Measurements from ENCODE around the gene CCDC186. TPM values are rescaled to one million over a fixed set of nuclear protein-coding genes. Genes with fewer than 3 reads are reported as not detected.

Gene CCDC186
- total and polyA plus RNA-seq, 2 of the 13 experiments (the other 11 are each of a cell fraction or from before 2014, with no cell fraction given) = 4.2 to 11.8 TPM

DNA sequence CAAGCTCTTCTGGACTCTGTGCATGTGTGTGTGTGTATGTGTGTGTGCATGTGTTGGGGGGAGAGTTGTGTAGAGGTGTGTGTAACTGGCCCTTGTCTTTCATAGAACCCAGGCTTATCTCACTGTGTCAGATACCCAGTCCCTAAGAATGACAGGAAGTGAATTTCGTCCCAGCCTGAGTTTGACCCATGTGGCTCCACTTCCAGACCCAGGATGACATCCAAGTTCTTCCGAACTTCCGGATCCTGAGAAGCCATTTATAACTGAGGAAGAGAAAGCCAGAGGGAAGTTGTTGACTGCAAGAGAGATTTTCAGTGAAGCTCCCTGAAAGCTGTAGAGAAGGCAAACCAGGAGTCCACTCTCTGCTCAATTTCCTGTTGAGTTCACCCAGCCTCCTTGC is 77.1 kb downstream of the CCDC186 start:
- Histone ChIP-seq H3K9ac (ENCODE audit: insufficient read depth, low read depth, low read length) (no peak overlapping the region), H3K27ac (ENCODE audit: extremely low read length, insufficient read depth, low read length) (no peak overlapping the region), H3K9me3 (ENCODE audit: low read length) (no peaks in the 10 kb centered on the region), H4K20me1 (ENCODE audit: insufficient read depth, low read length) (no peaks in the 10 kb centered on the region), H3K36me3 (replicated peaks in 1 of 2; ENCODE audit: control insufficient read depth in 1 of 2, insufficient read depth in 2 of 2, low read length in 2 of 2) (no peaks in the 10 kb centered on the region), H2AFZ (ENCODE audit: low read length) (no peak overlapping the region), H3K27me3 (ENCODE audit: control insufficient read depth in 1 of 2, insufficient read depth in 2 of 2, low read length in 2 of 2) (peaks cover 1 to 33% of the 10 kb centered on the region in 2 experiments; a peak in 4 of 5 replicates), H3K4me3 (replicated peaks in 1 of 3; ENCODE audit: insufficient read depth in 1 of 3, low read depth in 2 of 3, low read length in 3 of 3) (no peak overlapping the region), H3K4me2 (ENCODE audit: low read depth, low read length) (no peak overlapping the region), H3K79me2 (ENCODE audit: insufficient read depth, low read length) (no peaks in the 10 kb centered on the region), H3K4me1 (ENCODE audit: insufficient read depth, low read length) (peaks cover 23% of the 10 kb centered on the region)
- no peak for TF ChIP-seq PAF1 (CRISPR knock-in tag; IDR thresholded peaks at IDR 0.05)
- no peak for TF ChIP-seq IKZF5 (CRISPR knock-in tag; IDR thresholded peaks at IDR 0.05)
- TF ChIP-seq ZNF205 (CRISPR knock-in tag; IDR thresholded peaks at IDR 0.05) = no peak
- TF ChIP-seq ZNF296 (CRISPR knock-in tag; conservative IDR thresholded peaks at IDR 0.05) = no peak
- no peak for TF ChIP-seq ASH2L (IDR thresholded peaks at IDR 0.05; ENCODE audit: insufficient read length, low read depth, low read length)
- no peak for TF ChIP-seq ZSCAN20 (CRISPR knock-in tag; IDR thresholded peaks at IDR 0.05; ENCODE audit: borderline replicate concordance)
- TF ChIP-seq, protein P1, sequence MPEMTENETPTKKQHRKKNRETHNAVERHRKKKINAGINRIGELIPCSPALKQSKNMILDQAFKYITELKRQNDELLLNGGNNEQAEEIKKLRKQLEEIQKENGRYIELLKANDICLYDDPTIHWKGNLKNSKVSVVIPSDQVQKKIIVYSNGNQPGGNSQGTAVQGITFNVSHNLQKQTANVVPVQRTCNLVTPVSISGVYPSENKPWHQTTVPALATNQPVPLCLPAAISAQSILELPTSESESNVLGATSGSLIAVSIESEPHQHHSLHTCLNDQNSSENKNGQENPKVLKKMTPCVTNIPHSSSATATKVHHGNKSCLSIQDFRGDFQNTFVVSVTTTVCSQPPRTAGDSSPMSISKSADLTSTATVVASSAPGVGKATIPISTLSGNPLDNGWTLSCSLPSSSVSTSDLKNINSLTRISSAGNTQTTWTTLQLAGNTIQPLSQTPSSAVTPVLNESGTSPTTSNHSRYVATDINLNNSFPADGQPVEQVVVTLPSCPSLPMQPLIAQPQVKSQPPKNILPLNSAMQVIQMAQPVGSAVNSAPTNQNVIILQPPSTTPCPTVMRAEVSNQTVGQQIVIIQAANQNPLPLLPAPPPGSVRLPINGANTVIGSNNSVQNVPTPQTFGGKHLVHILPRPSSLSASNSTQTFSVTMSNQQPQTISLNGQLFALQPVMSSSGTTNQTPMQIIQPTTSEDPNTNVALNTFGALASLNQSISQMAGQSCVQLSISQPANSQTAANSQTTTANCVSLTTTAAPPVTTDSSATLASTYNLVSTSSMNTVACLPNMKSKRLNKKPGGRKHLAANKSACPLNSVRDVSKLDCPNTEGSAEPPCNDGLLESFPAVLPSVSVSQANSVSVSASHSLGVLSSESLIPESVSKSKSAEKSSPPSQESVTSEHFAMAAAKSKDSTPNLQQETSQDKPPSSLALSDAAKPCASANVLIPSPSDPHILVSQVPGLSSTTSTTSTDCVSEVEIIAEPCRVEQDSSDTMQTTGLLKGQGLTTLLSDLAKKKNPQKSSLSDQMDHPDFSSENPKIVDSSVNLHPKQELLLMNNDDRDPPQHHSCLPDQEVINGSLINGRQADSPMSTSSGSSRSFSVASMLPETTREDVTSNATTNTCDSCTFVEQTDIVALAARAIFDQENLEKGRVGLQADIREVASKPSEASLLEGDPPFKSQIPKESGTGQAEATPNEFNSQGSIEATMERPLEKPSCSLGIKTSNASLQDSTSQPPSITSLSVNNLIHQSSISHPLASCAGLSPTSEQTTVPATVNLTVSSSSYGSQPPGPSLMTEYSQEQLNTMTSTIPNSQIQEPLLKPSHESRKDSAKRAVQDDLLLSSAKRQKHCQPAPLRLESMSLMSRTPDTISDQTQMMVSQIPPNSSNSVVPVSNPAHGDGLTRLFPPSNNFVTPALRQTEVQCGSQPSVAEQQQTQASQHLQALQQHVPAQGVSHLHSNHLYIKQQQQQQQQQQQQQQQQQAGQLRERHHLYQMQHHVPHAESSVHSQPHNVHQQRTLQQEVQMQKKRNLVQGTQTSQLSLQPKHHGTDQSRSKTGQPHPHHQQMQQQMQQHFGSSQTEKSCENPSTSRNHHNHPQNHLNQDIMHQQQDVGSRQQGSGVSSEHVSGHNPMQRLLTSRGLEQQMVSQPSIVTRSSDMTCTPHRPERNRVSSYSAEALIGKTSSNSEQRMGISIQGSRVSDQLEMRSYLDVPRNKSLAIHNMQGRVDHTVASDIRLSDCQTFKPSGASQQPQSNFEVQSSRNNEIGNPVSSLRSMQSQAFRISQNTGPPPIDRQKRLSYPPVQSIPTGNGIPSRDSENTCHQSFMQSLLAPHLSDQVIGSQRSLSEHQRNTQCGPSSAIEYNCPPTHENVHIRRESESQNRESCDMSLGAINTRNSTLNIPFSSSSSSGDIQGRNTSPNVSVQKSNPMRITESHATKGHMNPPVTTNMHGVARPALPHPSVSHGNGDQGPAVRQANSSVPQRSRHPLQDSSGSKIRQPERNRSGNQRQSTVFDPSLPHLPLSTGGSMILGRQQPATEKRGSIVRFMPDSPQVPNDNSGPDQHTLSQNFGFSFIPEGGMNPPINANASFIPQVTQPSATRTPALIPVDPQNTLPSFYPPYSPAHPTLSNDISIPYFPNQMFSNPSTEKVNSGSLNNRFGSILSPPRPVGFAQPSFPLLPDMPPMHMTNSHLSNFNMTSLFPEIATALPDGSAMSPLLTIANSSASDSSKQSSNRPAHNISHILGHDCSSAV (CRISPR knock-in tag; IDR thresholded peaks at IDR 0.05; ENCODE audit: borderline replicate concordance) = no peak
- no peak for TF ChIP-seq E2F2 (CRISPR knock-in tag; IDR thresholded peaks at IDR 0.05; ENCODE audit: borderline replicate concordance)
- TF ChIP-seq, protein P2, sequence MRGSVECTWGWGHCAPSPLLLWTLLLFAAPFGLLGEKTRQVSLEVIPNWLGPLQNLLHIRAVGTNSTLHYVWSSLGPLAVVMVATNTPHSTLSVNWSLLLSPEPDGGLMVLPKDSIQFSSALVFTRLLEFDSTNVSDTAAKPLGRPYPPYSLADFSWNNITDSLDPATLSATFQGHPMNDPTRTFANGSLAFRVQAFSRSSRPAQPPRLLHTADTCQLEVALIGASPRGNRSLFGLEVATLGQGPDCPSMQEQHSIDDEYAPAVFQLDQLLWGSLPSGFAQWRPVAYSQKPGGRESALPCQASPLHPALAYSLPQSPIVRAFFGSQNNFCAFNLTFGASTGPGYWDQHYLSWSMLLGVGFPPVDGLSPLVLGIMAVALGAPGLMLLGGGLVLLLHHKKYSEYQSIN (CRISPR knock-in tag; IDR thresholded peaks at IDR 0.05; ENCODE audit: borderline replicate concordance) = no peak
- no peak for TF ChIP-seq ZNF879 (CRISPR knock-in tag; IDR thresholded peaks at IDR 0.05)
- TF ChIP-seq GFI1 (CRISPR knock-in tag; IDR thresholded peaks at IDR 0.05; ENCODE audit: borderline replicate concordance) = no peak
- TF ChIP-seq BRCA1 (CRISPR knock-in tag; IDR thresholded peaks at IDR 0.05) = no peak
- in situ Hi-C loops (cut with HindIII; ENCODE audit: extremely low pct_ligation_motif_present, low pct_unique_long_range_greater_than_20kb) (no loop called here), intact Hi-C loops (cut with micrococcal nuclease; ENCODE audit: unreplicated experiment) (no loop called here)
- 67% methylated on average over 3 of the region's 3 CpGs for WGBS (ENCODE audit: low lambda C conversion rate)
- FAIRE-seq (no peak), ATAC-seq (no peak), DNase-seq (ENCODE audit: low spot score) (no peak)
- ChIA-PET CTCF (ENCODE audit: low intra/inter-chr PET ratio, low total read pairs) (no interaction called here), POLR2A (no interaction called here)
- no TSS peak for BruUV-seq (replicated peaks)

Measured in HepG2 (cell line).